Dendritic cell treated with granulocyte-macrophage colony-stimulating factor and Interleukin-4, amounts not matched to agents 40 ng/mL and 50 ng/mL, for 4 days (primary cell): ENCODE data around the gene CNTFR.

Source experiments
- H3K27ac Mint-ChIP-seq: one replicate; pipeline ENCODE4 v1.8.0; 2022; ENCODE audit warnings: mild to moderate bottlenecking, mixed read lengths
- H3K27me3 Mint-ChIP-seq: one replicate; pipeline ENCODE4 v1.8.0; 2022; ENCODE audit warnings: mild to moderate bottlenecking, mixed read lengths
- H3K36me3 Mint-ChIP-seq: one replicate; pipeline ENCODE4 v1.8.0; 2022; ENCODE audit warnings: low read depth, mixed read lengths
- H3K4me1 Mint-ChIP-seq: one replicate; pipeline ENCODE4 v1.8.0; 2022; ENCODE audit warnings: low read depth, mixed read lengths
- H3K4me3 Mint-ChIP-seq: one replicate; pipeline ENCODE4 v1.8.0; 2022; ENCODE audit warnings: mild to moderate bottlenecking, moderate library complexity, mixed read lengths
- H3K9me3 Mint-ChIP-seq: one replicate; pipeline ENCODE4 v1.8.0; 2022; ENCODE audit warnings: mixed read lengths
- intact Hi-C: fragments of 100-400 bp; cut with micrococcal nuclease; formaldehyde crosslinking; loops from one replicate; pipeline ENCODE4 v1.15.0; 2022

CNTFR gene

DNA sequence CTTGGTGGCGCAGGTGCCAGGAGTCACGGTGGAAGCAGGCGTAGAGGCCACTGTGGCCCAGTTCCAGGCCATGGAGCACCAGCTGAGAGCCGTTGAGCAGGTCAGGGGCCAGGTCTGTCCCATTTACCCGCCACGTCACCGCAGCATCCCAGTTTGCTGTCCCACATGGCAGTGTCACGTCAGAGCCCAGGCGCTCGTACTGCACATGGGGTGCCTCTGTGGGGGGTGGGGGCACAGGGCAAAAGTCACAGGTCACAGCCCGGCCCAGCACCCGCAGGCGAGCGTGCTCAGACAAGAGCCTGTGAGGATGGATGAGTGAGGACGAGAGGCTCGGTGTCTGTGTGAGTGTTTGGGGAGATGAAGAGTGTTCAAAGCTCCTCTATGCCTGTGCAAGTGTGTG lies 24.9 kb downstream of the CNTFR start:
- H3K4me1 Mint-ChIP-seq: peaks cover 7% of the 10 kb centered on the region
- H3K27ac Mint-ChIP-seq: no peak overlapping the region
- H3K27me3 Mint-ChIP-seq: peaks cover 51% of the 10 kb centered on the region
- no peaks in the 10 kb centered on the region for H3K9me3 Mint-ChIP-seq
- intact Hi-C loops: no loop called here
- H3K4me3 Mint-ChIP-seq: no peak overlapping the region
- H3K36me3 Mint-ChIP-seq: no peaks in the 10 kb centered on the region

DNA sequence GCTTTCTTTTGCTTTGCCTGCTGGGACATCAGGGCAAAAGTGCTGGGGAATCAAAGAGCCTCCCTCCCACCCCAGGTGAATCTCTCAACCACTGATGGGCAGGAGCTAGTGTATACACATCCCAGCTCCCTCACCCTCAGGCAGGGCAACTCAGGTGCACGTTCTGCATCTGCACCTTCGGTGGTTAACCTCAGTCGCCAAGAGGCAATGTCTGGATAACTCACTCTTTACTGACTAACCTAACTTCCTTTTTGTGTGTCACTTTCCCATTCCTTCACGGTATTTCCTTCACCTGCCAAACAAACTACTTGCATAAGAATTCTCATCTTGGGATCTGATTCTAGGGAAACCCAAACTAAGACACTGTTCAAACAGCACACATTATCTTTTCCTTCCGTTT lies 26.3 kb downstream of the CNTFR start:
- Mint-ChIP-seq H3K27me3 (peaks cover 56% of the 10 kb centered on the region), H3K36me3 (no peaks in the 10 kb centered on the region), H3K4me3 (no peak overlapping the region), H3K9me3 (no peaks in the 10 kb centered on the region), H3K4me1 (peaks cover 7% of the 10 kb centered on the region), H3K27ac (no peak overlapping the region)
- intact Hi-C loops: no loop called here

DNA sequence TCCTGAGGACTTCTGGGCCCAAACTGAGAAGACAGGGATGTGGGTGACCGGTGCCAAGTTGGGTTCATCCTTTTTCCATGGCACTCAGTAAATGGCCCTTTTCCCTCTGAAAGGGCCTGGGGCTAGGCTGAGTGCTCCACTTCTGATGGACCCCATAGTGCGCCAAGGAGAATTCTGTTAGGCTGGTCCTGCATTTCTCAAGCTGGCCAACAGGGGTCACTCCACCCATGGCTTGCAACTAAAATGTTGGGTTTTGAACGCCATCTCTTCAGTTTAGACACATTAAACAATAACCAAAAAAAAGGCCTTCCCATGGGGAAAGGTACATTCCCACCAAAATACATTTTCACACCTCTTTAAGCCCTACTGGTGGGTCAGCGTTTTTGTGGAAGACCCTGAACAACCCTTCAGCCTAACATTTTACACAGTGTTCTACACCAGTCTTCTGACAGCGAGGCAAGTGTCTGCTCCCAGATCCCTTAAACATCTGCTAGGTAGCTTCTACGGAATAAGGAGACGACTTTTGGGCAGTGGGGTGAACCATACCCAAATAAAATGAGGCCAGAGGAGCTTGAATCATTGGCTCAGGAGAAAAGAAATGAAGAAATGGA lies 27.3 kb downstream of the CNTFR start:
- H3K9me3 Mint-ChIP-seq: no peaks in the 10 kb centered on the region
- H3K4me3 Mint-ChIP-seq: no peak overlapping the region
- no peak overlapping the region for H3K27ac Mint-ChIP-seq
- H3K27me3 Mint-ChIP-seq: peaks cover 61% of the 10 kb centered on the region
- intact Hi-C loops: loop anchor here (1.0 kb wide), 1 partner anchor 41 kb away; no protein-coding TSS in a partner anchor
- H3K36me3 Mint-ChIP-seq: no peaks in the 10 kb centered on the region
- H3K4me1 Mint-ChIP-seq: peaks cover 7% of the 10 kb centered on the region

DNA sequence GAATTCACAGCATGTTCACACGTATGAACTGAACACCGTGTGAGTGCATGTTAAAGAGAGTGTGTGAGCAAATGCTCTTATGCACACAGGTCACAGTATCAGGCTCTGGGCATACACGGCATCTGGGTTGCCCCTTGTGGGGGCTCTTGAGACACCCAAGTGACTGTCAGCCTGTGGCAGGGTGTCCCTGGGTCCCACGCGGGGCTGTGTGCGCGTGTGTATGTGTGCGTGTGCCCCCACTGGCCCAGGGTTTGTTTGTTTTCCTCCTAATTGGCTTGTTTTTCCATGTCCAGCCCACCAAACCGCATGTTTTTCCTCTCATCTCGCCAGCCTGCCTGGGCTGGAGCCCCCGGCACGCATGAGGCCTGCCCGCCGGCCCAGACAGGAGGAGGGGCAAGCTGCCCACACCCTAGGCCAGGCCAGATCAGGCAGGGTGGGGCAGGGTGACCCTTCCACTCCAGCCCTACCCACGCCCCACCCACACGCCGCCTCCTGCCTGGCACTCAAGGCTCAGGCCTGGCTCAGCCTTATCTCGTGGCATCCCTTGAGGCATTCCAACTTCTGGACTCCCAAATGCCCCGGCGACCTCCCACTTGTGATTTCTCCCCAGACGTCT lies 28.8 kb downstream of the CNTFR start:
- intact Hi-C loops: no loop called here
- Mint-ChIP-seq H3K9me3 (no peaks in the 10 kb centered on the region), H3K27me3 (peaks cover 55% of the 10 kb centered on the region)

DNA sequence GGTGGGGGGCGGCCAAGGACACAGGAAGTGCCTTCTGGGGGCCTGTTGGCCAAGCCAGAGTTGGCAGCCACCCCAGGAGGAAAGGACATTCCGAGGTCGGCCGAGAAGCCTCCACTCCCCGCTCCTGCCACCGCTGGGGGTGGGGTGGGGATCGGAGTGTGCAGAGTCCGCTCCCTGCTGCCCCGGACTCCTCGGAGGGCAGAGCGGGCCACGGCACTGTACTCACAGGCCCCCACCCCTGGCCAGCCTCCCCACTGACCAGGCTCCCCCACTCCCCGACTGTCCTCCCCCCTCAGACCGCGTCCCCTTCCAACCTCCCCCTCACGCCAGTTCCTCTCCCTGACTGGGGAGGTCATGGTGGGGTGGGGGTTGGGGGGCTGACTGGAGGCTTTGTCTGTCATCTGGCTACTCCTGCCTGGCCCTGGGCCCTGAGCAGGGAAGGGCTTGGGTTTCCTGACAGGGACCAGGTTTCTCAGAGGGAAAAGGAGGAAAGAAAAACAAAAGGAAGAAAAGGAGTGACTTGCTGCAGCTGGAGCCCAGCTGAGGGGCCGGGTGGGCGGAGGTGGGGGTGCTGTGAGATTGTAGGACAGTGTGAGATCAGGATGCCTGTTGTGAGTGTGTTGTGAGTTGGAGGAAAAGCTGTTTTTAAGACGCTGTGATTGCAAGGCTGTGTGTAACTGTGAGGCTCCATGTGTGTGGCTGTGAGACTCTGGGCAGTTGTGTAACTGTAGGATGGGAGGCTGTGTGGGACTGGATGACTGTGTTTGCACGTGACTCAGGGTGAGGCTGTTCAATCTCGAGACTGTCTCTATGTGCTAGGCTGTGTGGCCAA lies 29.7 kb downstream of the CNTFR start:
- Mint-ChIP-seq H3K27ac (no peak overlapping the region), H3K27me3 (peaks cover 53% of the 10 kb centered on the region), H3K9me3 (no peaks in the 10 kb centered on the region), H3K36me3 (no peaks in the 10 kb centered on the region), H3K4me3 (no peak overlapping the region), H3K4me1 (peaks cover 7% of the 10 kb centered on the region)
- intact Hi-C loops: no loop called here

More for the DNA sequence above, 28.8 kb downstream of the CNTFR start:
- H3K36me3 Mint-ChIP-seq: no peaks in the 10 kb centered on the region
- H3K4me1 Mint-ChIP-seq: peaks cover 7% of the 10 kb centered on the region
- no peak overlapping the region for H3K27ac Mint-ChIP-seq
- no peak overlapping the region for H3K4me3 Mint-ChIP-seq

DNA sequence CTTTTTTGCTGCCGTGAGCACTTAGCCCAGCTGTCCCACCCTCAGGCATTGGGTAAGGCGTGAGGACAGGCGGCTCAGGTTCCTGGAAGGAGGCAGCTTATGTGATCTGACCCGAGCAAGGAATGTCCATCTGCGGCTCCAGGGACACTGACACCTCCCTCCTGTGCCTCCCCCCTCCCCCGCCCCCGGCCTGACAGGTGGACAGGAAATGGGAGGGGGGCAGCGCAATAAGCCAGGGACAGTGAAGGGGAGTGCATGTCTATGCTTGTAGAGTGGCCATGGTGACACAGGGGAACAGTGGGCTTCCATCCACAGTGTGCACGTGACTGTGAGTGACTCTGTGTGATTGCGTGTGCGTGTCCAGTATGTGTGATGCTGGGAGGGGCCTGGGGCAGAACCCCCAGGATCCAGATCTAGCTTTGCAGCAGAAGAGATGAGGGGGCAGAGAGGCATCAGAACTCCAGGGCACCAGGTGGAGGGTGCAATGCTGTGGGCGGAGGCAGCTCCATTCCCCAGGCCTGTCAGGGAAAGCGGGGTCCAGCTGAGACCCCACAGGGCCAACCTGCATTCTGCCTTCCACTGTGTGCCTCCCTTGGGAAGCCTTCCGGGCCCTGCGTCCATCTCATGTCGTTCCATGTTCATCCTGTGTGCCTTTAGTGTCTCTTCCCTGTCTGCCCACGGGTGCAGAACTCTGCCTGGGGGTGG lies 30.5 kb downstream of the CNTFR start:
- H3K9me3 Mint-ChIP-seq: no peaks in the 10 kb centered on the region
- H3K27me3 Mint-ChIP-seq: peaks cover 56% of the 10 kb centered on the region
- H3K4me1 Mint-ChIP-seq: peaks cover 7% of the 10 kb centered on the region
- H3K27ac Mint-ChIP-seq: no peak overlapping the region
- no peak overlapping the region for H3K4me3 Mint-ChIP-seq
- intact Hi-C loops: no loop called here
- H3K36me3 Mint-ChIP-seq: no peaks in the 10 kb centered on the region

DNA sequence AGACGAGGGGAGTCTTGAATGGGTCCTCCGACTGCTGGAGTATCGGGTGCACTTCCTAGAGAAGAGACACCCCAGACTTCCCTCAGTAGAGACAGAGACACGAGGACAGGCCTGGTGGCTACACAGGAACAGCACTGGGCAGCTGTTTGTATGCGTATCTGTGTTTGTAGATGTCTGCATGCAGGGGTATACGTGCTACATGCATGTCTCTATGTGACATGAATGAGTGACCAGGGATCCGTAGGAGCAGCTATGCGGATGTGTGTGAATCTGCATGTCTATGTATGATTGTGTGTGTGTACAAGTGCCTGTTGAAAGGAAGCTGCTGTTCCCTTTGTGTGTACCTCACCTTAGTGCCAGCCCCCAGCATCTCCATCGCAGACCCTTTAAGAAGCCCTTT lies 31.2 kb downstream of the CNTFR start:
- intact Hi-C loops: no loop called here
- no peak overlapping the region for H3K4me3 Mint-ChIP-seq
- no peak overlapping the region for H3K27ac Mint-ChIP-seq
- H3K9me3 Mint-ChIP-seq: no peaks in the 10 kb centered on the region
- no peaks in the 10 kb centered on the region for H3K36me3 Mint-ChIP-seq
- H3K27me3 Mint-ChIP-seq: peaks cover 49% of the 10 kb centered on the region
- H3K4me1 Mint-ChIP-seq: peaks cover 7% of the 10 kb centered on the region

DNA sequence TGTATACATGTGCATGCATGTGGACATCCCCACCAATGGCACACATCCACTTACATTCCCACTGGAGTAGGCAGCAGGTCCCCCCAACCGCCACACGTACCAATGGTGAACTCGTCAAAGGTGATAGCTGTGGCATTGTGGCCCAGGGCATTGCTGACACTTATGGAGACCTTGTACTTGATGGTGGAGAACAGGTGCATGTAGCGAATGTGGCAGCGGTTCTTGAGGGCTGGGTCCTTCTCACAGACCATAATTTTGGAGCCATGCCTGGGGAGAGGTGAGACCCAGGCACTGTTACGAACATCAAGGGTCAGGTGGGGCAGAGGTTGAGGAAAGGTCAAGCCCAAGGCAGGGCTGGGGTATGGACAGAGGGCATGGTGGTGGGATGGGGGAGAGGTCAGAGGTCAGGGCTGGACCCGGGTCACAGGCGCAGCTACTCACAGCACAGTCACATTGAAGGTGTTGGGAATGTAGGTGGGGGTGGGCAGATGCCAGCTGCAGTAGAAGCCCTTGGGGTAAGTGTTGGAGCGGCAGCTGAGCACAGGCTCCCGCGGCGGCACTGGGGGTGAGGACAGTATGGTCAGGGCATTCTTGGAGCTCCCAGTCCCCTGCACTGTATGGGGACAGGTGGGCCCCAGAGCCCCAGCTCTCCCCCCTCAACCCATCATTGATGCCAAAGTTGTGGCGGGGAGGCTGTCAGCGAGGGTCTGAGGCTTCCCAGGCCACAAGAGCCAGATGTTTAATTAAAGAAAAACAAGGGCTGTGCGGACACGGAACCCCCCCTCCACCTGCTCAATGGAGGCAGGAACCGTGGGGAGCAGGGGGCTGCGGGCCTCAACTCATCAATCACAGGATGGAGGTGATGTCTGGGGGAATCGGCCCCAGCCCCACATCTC lies 31.9 kb downstream of the CNTFR start:
- peaks cover 42% of the 10 kb centered on the region for H3K27me3 Mint-ChIP-seq
- no peaks in the 10 kb centered on the region for H3K36me3 Mint-ChIP-seq
- H3K9me3 Mint-ChIP-seq: no peaks in the 10 kb centered on the region
- intact Hi-C loops: no loop called here
- no peak overlapping the region for H3K4me3 Mint-ChIP-seq
- no peak overlapping the region for H3K27ac Mint-ChIP-seq
- peaks cover 7% of the 10 kb centered on the region for H3K4me1 Mint-ChIP-seq

DNA sequence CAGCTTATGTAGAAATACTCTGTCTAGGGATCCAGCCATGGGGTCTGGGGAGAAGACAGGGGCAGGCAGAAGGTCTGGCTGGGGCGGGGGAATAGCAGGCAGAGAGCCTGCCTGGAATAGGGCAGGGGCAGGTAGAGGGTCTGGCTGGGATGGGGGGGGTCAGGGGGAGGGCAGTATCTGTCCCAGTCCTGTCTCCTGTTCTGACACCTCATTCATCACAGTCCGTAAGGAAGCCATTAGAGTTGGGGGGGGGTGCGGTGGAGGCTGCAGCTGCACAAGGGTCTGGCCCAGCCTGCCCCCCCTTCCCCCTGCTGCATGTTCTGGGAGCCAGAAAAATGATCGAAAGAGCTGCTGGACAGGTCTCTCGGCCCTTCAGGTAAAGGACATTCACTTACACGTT lies 32.6 kb downstream of the CNTFR start:
- Mint-ChIP-seq H3K4me1 (peaks cover 7% of the 10 kb centered on the region), H3K9me3 (no peaks in the 10 kb centered on the region), H3K4me3 (no peak overlapping the region), H3K27me3 (peaks cover 42% of the 10 kb centered on the region), H3K27ac (no peak overlapping the region), H3K36me3 (no peaks in the 10 kb centered on the region)
- intact Hi-C loops: no loop called here

DNA sequence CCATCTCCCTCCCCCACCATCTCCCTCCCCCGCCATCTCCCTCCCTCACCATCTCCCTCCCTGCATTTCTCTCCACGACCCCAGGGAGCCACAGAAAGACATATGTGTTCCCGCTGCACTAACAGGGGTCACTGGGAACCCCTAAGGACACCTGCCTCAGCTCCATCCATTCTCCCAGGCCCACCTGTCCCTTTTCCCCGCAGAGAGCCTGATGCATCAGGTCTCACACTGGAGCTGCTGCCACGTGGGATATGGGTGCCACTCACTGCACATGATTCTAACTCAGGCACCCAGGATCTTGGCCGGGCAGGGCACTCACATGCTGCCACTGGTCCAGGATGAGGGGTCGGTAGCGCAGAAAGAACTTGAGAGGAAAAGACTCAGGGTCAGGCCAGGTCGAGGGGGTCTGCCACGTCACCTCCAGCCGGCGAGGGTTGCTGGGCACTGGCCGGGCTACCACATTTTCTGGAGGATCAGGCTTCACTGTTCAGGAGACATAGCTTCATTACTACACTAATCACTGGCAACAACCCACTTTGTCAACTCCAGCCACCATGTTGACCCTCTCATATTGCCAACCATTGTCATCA lies 33.5 kb downstream of the CNTFR start:
- Mint-ChIP-seq H3K4me3 (no peak overlapping the region), H3K27ac (no peak overlapping the region), H3K36me3 (no peaks in the 10 kb centered on the region), H3K4me1 (peaks cover 7% of the 10 kb centered on the region), H3K27me3 (peaks cover 41% of the 10 kb centered on the region), H3K9me3 (no peaks in the 10 kb centered on the region)
- intact Hi-C loops: no loop called here

DNA sequence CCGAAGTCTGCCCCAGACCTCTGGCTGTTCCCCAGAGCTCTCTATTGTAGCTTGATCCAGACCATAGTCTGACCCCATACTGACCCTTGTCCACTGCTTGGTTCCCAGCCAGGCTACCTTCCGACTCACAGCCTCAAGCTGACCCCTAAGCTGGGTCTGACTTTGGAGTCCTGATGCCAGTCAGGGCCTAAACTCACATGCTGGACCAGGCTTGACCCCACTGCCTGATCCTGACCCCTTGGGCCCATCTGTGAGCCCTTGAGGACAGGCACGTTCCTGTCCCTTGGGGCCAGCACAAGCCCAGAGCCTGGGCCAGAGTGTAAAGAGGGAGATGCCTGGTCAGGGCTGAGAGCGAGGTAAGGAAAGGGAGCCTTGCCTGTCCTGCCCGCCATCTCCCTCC lies 34.0 kb downstream of the CNTFR start:
- Mint-ChIP-seq H3K9me3 (no peaks in the 10 kb centered on the region), H3K4me3 (no peak overlapping the region), H3K36me3 (no peaks in the 10 kb centered on the region), H3K27ac (no peak overlapping the region), H3K27me3 (peaks cover 37% of the 10 kb centered on the region), H3K4me1 (peaks cover 7% of the 10 kb centered on the region)
- intact Hi-C loops: no loop called here

DNA sequence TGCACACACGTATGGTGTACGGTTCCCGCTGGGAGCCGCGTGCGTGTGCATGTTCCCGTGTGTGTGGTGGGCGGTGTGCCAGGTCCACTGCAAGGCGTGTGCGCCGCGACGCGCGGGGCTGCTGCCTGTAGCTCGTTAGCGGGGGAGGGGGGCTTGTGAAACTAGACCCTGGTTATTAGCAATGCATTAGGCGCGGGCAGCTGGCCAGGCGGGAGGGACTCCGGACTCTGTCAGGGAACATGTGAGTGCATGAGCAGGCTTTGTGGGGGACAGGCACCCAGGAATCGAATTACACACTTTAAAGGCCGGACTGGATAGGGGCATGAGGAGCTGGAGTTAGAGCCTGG lies 34.5 kb downstream of the CNTFR start:
- intact Hi-C loops: no loop called here
- no peaks in the 10 kb centered on the region for H3K36me3 Mint-ChIP-seq
- peaks cover 33% of the 10 kb centered on the region for H3K27me3 Mint-ChIP-seq
- H3K4me1 Mint-ChIP-seq: peaks cover 4% of the 10 kb centered on the region
- H3K4me3 Mint-ChIP-seq: no peak overlapping the region
- no peak overlapping the region for H3K27ac Mint-ChIP-seq
- no peaks in the 10 kb centered on the region for H3K9me3 Mint-ChIP-seq
